SK-N-SH treated with all-trans-retinoic acid at 6 μM for 48 hours (cell line): Measurements from ENCODE around the gene PTPN6.

Experiments
- CSDC2 ChIP-seq: fragments of 250-450 bp; sonication (Bioruptor Pico); IDR thresholded peaks from 2 replicates; pipeline ENCODE4 v1.5.0; 2020; ENCODE audit warnings: mild to moderate bottlenecking, moderate library complexity
- ESRRG ChIP-seq: fragments of 250-450 bp; sonication (Bioruptor Pico); IDR thresholded peaks from 2 replicates; pipeline ENCODE4 v1.6.1; 2021; ENCODE audit warnings: mild to moderate bottlenecking
- RARB ChIP-seq: fragments of 250-450 bp; sonication (Bioruptor Pico); IDR thresholded peaks from 2 replicates; pipeline ENCODE4 v1.8.0; 2021; ENCODE audit warnings: mild to moderate bottlenecking, moderate library complexity
- TCF4 ChIP-seq: fragments of 250-450 bp; sonication (Bioruptor Pico); IDR thresholded peaks from 2 replicates; pipeline ENCODE4 v1.8.0; 2021; ENCODE audit warnings: mild to moderate bottlenecking, moderate library complexity, borderline replicate concordance
- ZC3H10 ChIP-seq: fragments of 250-450 bp; sonication (Bioruptor Pico); IDR thresholded peaks from 2 replicates; pipeline ENCODE4 v1.5.1; 2021; ENCODE audit warnings: mild to moderate bottlenecking, moderate library complexity
- ZFP3 ChIP-seq: fragments of 250-450 bp; sonication (Bioruptor Pico); IDR thresholded peaks from 2 replicates; pipeline ENCODE4 v1.5.0; 2020; ENCODE audit warnings: mild to moderate bottlenecking, moderate library complexity
- ZFP30 ChIP-seq: fragments of 450-650 bp; formaldehyde crosslinking; IDR thresholded peaks from 2 replicates; pipeline ENCODE4 v1.5.0; 2022; ENCODE audit warnings: mild to moderate bottlenecking, moderate library complexity

DNA sequence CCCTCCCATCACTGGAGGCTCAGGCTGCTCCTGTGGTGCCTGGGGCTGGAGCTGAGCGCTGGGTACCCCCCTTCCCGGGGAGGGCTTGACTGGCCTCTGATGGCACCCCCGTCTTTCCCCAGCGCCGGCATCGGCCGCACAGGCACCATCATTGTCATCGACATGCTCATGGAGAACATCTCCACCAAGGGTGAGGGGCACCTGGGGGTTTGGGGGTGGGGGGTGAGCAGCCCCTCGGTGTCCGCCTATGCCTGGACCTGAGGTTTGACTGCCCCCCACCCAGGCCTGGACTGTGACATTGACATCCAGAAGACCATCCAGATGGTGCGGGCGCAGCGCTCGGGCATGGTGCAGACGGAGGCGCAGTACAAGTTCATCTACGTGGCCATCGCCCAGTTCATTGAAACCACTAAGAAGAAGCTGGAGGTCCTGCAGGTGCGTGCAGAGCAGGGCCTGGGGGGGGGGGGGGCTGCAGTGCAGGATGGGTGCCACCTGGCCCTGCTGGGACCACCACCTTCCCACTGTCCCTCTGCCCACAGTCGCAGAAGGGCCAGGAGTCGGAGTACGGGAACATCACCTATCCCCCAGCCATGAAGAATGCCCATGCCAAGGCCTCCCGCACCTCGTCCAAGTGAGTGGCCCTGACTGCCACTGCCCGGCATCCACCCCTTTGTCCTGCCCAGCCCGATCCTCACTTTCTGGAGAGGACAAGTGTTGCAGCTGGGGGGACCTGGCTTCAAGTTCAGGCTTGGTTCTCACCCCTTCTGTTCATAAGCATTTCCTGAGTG is 8.8 kb downstream of the PTPN6 start:
- TF ChIP-seq RARB (no peak), ZFP30 (no peak), ESRRG (CRISPR knock-in tag) (no peak), ZFP3 (CRISPR knock-in tag) (no peak), CSDC2 (CRISPR knock-in tag) (no peak), TCF4 (CRISPR knock-in tag) (no peak), ZC3H10 (CRISPR knock-in tag) (no peak)
